GM18505 (cell line): ENCODE results near the gene GUCY2F.

Experiments
- ATAC-seq: cut with Tn5 transposase; IDR thresholded peaks from one replicate; pipeline ENCODE4 v1.9.1; 2021; ENCODE audit not compliant: unreplicated experiment
- POLR2A ChIP-seq: IDR thresholded peaks from 4 replicates; pipeline ENCODE4 v1.6.1; 2011; ENCODE audit warnings: borderline replicate concordance; ENCODE audit not compliant: insufficient read depth, insufficient read length; ENCODE audit errors: extremely low read depth

The GUCY2F gene

GRCh38 chrX:109481986-109482385 is at the start of gene GUCY2F:
Gene GUCY2F, minus strand, starts transcription at chrX:109482086. Its CDS starts 6,150 bp downstream, at chrX:109475936.
- ATAC-seq: no peak

GRCh38 chrX:109519001-109519400 is 37.1 kb upstream of the GUCY2F start:
- no peak for ATAC-seq

More at GRCh38 chrX:109481986-109482385, at the start of gene GUCY2F:
- TF ChIP-seq POLR2A: no peak

GRCh38 chrX:109511113-109511512 is 29.2 kb upstream of the GUCY2F start:
- no peak for ATAC-seq
- TF ChIP-seq POLR2A: no peak

More at GRCh38 chrX:109519001-109519400, 37.1 kb upstream of the GUCY2F start:
- TF ChIP-seq POLR2A: no peak

- no peak for ATAC-seq
- no peak for TF ChIP-seq POLR2A
These were observed 27.0 kb upstream of the GUCY2F start for GRCh38 chrX:109508915-109509314.

- no peak for TF ChIP-seq POLR2A
- ATAC-seq: no peak
These were observed 19.3 kb upstream of the GUCY2F start for GRCh38 chrX:109501176-109501575.

GRCh38 chrX:109498434-109498833 is 16.5 kb upstream of the GUCY2F start:
- no peak for TF ChIP-seq POLR2A
- no peak for ATAC-seq

GRCh38 chrX:109489174-109489573 is 7.3 kb upstream of the GUCY2F start:
- no peak for TF ChIP-seq POLR2A
- ATAC-seq: no peak

- ATAC-seq: no peak
- TF ChIP-seq POLR2A: no peak
These were observed 5.8 kb upstream of the GUCY2F start for GRCh38 chrX:109487640-109488039.

GRCh38 chrX:109485470-109486340 is 3.8 kb upstream of the GUCY2F start:
- TF ChIP-seq POLR2A: no peak
- peak; percentile 77 for ATAC-seq

- ATAC-seq: no peak
- no peak for TF ChIP-seq POLR2A
These were observed 3.0 kb upstream of the GUCY2F start for GRCh38 chrX:109484886-109485285.

- ATAC-seq: no peak
- no peak for TF ChIP-seq POLR2A
These were observed 6.6 kb downstream of the GUCY2F start for GRCh38 chrX:109475174-109475891.

- no peak for ATAC-seq
- no peak for TF ChIP-seq POLR2A
These were observed 8.7 kb downstream of the GUCY2F start for GRCh38 chrX:109472939-109473735.

- ATAC-seq: no peak
- TF ChIP-seq POLR2A: no peak
These were observed 17.7 kb downstream of the GUCY2F start for GRCh38 chrX:109464231-109464630.
